Measurements from ENCODE around the gene CCSER1. TPM values are rescaled to one million over a fixed set of nuclear protein-coding genes. Genes with fewer than 3 reads are reported as not detected.

CCSER1 gene
- total RNA-seq, 4 donors from 2014 or later: 3.6 to 7.0 (median 5.5) TPM

DNA sequence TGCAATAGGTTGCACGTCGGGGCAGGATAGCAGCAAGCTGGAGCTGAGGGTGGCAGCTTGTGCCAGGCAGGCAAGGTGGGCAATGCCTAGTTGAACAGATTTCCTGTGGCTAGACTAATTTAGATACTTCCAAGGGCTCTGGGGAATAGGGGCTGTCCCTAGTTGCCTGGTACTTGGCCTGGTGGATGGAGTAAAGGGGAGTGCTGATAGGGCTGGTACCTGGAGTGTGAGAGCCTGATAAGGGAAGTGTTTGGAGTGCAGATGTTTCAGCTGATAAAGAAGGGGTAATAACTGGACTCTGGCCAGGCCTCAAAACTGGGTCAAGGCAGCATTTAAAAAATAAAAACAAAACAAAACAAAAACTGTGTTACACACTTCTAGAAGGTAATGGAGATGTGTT, 665.5 kb downstream of the CCSER1 start:
- Histone ChIP-seq H3K4me3 (no peak overlapping the region), H3K27ac (replicated peaks in 1 of 4) (no peak overlapping the region), H3K27me3 (no peaks in the 10 kb centered on the region), H3K4me1 (no peaks in the 10 kb centered on the region), H3K36me3 (no peaks in the 10 kb centered on the region), H3K9me3 (peaks cover 0 to 10% (median 6%) of the 10 kb centered on the region in 4 donors)
- WGBS: 93% methylated on average over 2 of the region's 2 CpGs
- no peak for TF ChIP-seq POLR2AphosphoS5 (IDR thresholded peaks at IDR 0.05)
- TF ChIP-seq POLR2A (IDR thresholded peaks at IDR 0.05; ENCODE audit: low read depth): no peak
- TF ChIP-seq EP300 (IDR thresholded peaks at IDR 0.05): no peak
- TF ChIP-seq, protein P1, sequence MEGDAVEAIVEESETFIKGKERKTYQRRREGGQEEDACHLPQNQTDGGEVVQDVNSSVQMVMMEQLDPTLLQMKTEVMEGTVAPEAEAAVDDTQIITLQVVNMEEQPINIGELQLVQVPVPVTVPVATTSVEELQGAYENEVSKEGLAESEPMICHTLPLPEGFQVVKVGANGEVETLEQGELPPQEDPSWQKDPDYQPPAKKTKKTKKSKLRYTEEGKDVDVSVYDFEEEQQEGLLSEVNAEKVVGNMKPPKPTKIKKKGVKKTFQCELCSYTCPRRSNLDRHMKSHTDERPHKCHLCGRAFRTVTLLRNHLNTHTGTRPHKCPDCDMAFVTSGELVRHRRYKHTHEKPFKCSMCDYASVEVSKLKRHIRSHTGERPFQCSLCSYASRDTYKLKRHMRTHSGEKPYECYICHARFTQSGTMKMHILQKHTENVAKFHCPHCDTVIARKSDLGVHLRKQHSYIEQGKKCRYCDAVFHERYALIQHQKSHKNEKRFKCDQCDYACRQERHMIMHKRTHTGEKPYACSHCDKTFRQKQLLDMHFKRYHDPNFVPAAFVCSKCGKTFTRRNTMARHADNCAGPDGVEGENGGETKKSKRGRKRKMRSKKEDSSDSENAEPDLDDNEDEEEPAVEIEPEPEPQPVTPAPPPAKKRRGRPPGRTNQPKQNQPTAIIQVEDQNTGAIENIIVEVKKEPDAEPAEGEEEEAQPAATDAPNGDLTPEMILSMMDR (IDR thresholded peaks at IDR 0.05): no peak
- DNase-seq (ENCODE audit: extremely low spot score): no peak
- intact Hi-C loops (cut with DNase I): no loop called here

- intact Hi-C loops (cut with DNase I): no loop called here
- H3K9me3 ChIP-seq: peaks cover 0 to 13% (median 10%) of the 10 kb centered on the region in 4 donors
- H3K4me3 ChIP-seq: no peak overlapping the region
- no peaks in the 10 kb centered on the region for H3K4me1 ChIP-seq
- H3K36me3 ChIP-seq: no peaks in the 10 kb centered on the region
- 94% methylated on average over 4 of the region's 6 CpGs for WGBS
- no peaks in the 10 kb centered on the region for H3K27me3 ChIP-seq
- no peak for TF ChIP-seq EP300 (IDR thresholded peaks at IDR 0.05)
- TF ChIP-seq POLR2A (IDR thresholded peaks at IDR 0.05; ENCODE audit: low read depth): no peak
- TF ChIP-seq, protein P1 (IDR thresholded peaks at IDR 0.05): no peak
- DNase-seq (ENCODE audit: extremely low spot score): no peak
- no peak overlapping the region for H3K27ac ChIP-seq (replicated peaks in 1 of 4)
Measured at GRCh38 chr4:90798948-90799347, 671.8 kb downstream of the CCSER1 start.

DNA sequence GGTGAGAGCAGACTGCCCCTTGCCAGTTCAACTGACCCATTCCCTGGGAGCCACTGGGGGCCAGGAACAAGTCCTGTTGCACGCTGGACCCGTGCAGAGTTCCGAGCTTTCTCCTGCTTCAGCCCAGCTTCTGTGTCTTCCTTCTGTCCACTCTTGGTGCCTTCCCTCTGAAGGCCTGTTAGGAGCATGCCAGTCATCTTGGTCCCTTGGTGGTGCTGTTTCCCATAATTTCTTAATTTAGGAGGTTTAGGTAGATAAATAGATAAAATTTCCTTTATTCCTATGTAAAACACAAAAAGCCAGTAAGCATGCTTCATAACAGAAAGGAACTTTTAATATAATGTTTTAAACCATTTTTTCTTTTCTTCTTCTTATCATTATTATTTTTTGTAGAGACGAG, 672.7 kb downstream of the CCSER1 start:
- TF ChIP-seq, protein P1 (IDR thresholded peaks at IDR 0.05): no peak
- no peak for TF ChIP-seq POLR2A (IDR thresholded peaks at IDR 0.05; ENCODE audit: low read depth)
- no peak for TF ChIP-seq POLR2AphosphoS5 (IDR thresholded peaks at IDR 0.05)
- TF ChIP-seq EP300 (IDR thresholded peaks at IDR 0.05): no peak
- 93% methylated on average over 4 of the region's 4 CpGs for WGBS
- intact Hi-C loops (cut with DNase I): no loop called here

GRCh38 chr4:90815569-90815968, 688.4 kb downstream of the CCSER1 start:
- intact Hi-C loops (cut with DNase I): no loop called here
- no peak overlapping the region for H3K27ac ChIP-seq (replicated peaks in 1 of 4)
- peaks cover 0 to 3% (median 0%) of the 10 kb centered on the region in 4 donors for H3K9me3 ChIP-seq
- WGBS: 49% methylated on average over 4 of the region's 4 CpGs
- H3K36me3 ChIP-seq: no peaks in the 10 kb centered on the region
- no peaks in the 10 kb centered on the region for H3K4me1 ChIP-seq
- H3K4me3 ChIP-seq: no peak overlapping the region
- no peak for DNase-seq (ENCODE audit: extremely low spot score)
- no peak for TF ChIP-seq EP300 (IDR thresholded peaks at IDR 0.05)
- H3K27me3 ChIP-seq: no peaks in the 10 kb centered on the region

More for the DNA sequence above, 672.7 kb downstream of the CCSER1 start:
- H3K4me3 ChIP-seq: no peak overlapping the region
- no peaks in the 10 kb centered on the region for H3K27me3 ChIP-seq
- no peak overlapping the region for H3K27ac ChIP-seq (replicated peaks in 1 of 4)
- no peak for DNase-seq (ENCODE audit: extremely low spot score)
- H3K4me1 ChIP-seq: no peaks in the 10 kb centered on the region
- H3K9me3 ChIP-seq: peaks cover 0 to 13% (median 10%) of the 10 kb centered on the region in 4 donors
- no peaks in the 10 kb centered on the region for H3K36me3 ChIP-seq

DNA sequence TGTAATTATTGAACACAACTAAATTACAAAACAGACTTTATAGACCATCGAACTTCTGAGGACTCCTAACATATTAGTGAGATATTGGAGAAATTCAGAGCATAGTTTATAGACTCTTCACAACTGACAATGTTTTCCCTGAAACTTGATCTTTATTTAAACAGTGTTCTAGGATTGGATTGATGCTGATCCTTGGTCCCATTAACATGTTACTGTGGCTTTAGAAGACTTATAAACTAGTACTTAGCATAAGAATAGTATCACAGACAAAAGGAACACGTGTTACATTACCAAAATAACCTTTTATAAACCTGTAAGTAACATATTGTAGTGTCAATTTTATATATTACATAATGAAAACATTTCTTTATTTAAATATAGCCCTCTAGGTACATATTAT, 689.6 kb downstream of the CCSER1 start:
- Histone ChIP-seq H3K36me3 (no peaks in the 10 kb centered on the region), H3K27ac (replicated peaks in 1 of 4) (no peak overlapping the region), H3K9me3 (peaks cover 0 to 3% (median 0%) of the 10 kb centered on the region in 4 donors), H3K27me3 (no peaks in the 10 kb centered on the region), H3K4me1 (no peaks in the 10 kb centered on the region), H3K4me3 (no peak overlapping the region)
- intact Hi-C loops (cut with DNase I): no loop called here
- 69% methylated on average over 2 of the region's 2 CpGs for WGBS
- TF ChIP-seq POLR2A (IDR thresholded peaks at IDR 0.05; ENCODE audit: low read depth) (no peak), EP300 (IDR thresholded peaks at IDR 0.05) (no peak), POLR2AphosphoS5 (IDR thresholded peaks at IDR 0.05) (no peak)
- TF ChIP-seq, protein P1 (IDR thresholded peaks at IDR 0.05): no peak
- DNase-seq (ENCODE audit: extremely low spot score): no peak

Measured in esophagus muscularis mucosa (tissue), 4 donors.